ENCODE data around the gene DUS3L. TPM values are rescaled to one million over a fixed set of nuclear protein-coding genes. Genes with fewer than 3 reads are reported as not detected.
"Not testable (repeated sequence)": the region's sequence is repeated elsewhere in the genome, so short reads cannot be mapped to it uniquely, and the experiment has no call there.

The DUS3L gene
- total RNA-seq, 4 donors from 2014 or later: 20.3 to 34.1 (median 27.3) TPM

DNA sequence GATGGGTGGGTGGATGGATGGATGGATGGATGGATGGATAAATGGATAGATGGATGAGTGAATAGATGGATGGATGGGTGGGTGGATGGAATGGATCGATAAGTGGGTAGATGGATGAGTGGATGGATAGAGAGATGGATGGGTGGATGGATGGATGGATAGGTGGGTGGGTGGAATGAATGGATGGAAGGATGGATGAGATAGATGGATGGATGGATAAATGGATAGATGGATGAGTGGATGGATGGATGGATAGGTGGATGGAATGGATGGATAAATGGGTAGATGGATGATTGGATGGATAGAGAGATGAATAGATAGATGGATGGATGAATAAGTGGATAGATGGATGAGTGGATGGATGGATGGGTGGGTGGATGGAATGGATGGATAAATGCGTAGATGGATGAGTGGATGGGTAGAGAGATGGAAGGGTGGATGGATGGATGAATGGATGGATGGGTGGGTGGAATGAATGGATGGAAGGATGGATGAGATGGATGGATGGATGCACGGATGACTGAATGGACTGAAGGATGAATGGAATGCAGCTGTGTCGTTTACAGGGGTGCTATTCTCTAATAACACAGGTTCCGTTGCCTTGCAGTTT, 28.2 kb downstream of the DUS3L start:
- intact Hi-C loops (cut with DNase I): no loop called here
- no peak for TF ChIP-seq POLR2AphosphoS5 (IDR thresholded peaks at IDR 0.05)
- TF ChIP-seq EP300 (IDR thresholded peaks at IDR 0.05): no peak
- no peak for TF ChIP-seq POLR2A (IDR thresholded peaks at IDR 0.05; ENCODE audit: low read depth)
- TF ChIP-seq CTCF (IDR thresholded peaks at IDR 0.05): no peak
- no peaks in the 10 kb centered on the region for H3K36me3 ChIP-seq
- no peak for DNase-seq (ENCODE audit: extremely low spot score)
- H3K9me3 ChIP-seq: no peaks in the 10 kb centered on the region
- peaks cover 0 to 5% (median 0%) of the 10 kb centered on the region in 4 donors for H3K27me3 ChIP-seq
- 91% methylated on average over 5 of the region's 5 CpGs for WGBS
- H3K4me1 ChIP-seq: no peaks in the 10 kb centered on the region
- H3K27ac ChIP-seq (replicated peaks in 1 of 4): no peak overlapping the region
- no peak overlapping the region for H3K4me3 ChIP-seq

- Histone ChIP-seq H3K27me3 (peaks cover 0 to 32% (median 0%) of the 10 kb centered on the region in 4 donors), H3K9me3 (no peaks in the 10 kb centered on the region), H3K36me3 (no peaks in the 10 kb centered on the region), H3K4me3 (no peak overlapping the region), H3K4me1 (no peaks in the 10 kb centered on the region), H3K27ac (replicated peaks in 1 of 4) (no peak overlapping the region)
- 63% methylated on average over 6 of the region's 6 CpGs for WGBS
- TF ChIP-seq CTCF (IDR thresholded peaks at IDR 0.05): no peak
- TF ChIP-seq POLR2AphosphoS5 (IDR thresholded peaks at IDR 0.05): no peak
- no peak for TF ChIP-seq EP300 (IDR thresholded peaks at IDR 0.05)
- intact Hi-C loops (cut with DNase I): no loop called here
- DNase-seq (ENCODE audit: extremely low spot score): no peak
These were observed 37.2 kb downstream of the DUS3L start for GRCh38 chr19:5753743-5754142.

DNA sequence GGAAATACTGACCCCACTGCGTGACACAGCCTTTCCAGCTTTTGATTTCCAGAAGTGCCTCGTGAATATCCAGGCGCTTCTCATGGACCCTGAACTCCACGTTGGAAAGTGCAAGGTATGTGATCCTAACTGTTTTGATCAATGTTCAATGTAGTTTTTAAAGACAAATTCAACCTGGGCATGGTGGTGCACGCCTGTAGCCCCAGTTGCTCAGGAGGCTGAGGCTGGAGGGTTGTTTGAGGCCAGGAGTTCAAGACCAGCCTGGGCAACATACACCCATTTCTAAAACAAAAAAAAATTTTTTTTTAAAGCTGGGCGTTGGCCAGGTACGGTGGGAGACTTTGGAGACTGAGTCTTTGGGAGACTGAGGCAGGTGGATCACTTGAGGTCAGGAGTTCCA, 39.3 kb downstream of the DUS3L start:
- DNase-seq (ENCODE audit: extremely low spot score): no peak
- Histone ChIP-seq H3K27ac (replicated peaks in 1 of 4) (no peak overlapping the region), H3K9me3 (no peaks in the 10 kb centered on the region), H3K4me1 (no peaks in the 10 kb centered on the region), H3K4me3 (no peak overlapping the region), H3K36me3 (no peaks in the 10 kb centered on the region), H3K27me3 (peaks cover 0 to 42% (median 0%) of the 10 kb centered on the region in 4 donors)
- WGBS: 77% methylated on average over 7 of the region's 7 CpGs
- no peak for TF ChIP-seq POLR2AphosphoS5 (IDR thresholded peaks at IDR 0.05)
- TF ChIP-seq POLR2A (IDR thresholded peaks at IDR 0.05; ENCODE audit: low read depth): no peak
- TF ChIP-seq CTCF (IDR thresholded peaks at IDR 0.05): no peak
- TF ChIP-seq EP300 (IDR thresholded peaks at IDR 0.05): no peak
- intact Hi-C loops (cut with DNase I): no loop called here

GRCh38 chr19:5749505-5749904, 41.5 kb downstream of the DUS3L start:
- no peak overlapping the region for H3K27ac ChIP-seq (replicated peaks in 1 of 4)
- H3K36me3 ChIP-seq: no peaks in the 10 kb centered on the region
- peaks cover 0 to 52% (median 0%) of the 10 kb centered on the region in 4 donors for H3K27me3 ChIP-seq
- no peak for DNase-seq (ENCODE audit: extremely low spot score)
- H3K4me1 ChIP-seq: no peaks in the 10 kb centered on the region
- intact Hi-C loops (cut with DNase I): no loop called here
- H3K4me3 ChIP-seq: no peak overlapping the region
- TF ChIP-seq EP300 (IDR thresholded peaks at IDR 0.05): no peak
- TF ChIP-seq CTCF (IDR thresholded peaks at IDR 0.05): no peak
- TF ChIP-seq POLR2A (IDR thresholded peaks at IDR 0.05; ENCODE audit: low read depth): no peak
- 90% methylated on average over 5 of the region's 5 CpGs for WGBS
- no peaks in the 10 kb centered on the region for H3K9me3 ChIP-seq

GRCh38 chr19:5748920-5749319, 42.0 kb downstream of the DUS3L start:
- H3K9me3 ChIP-seq; H3K4me3 ChIP-seq; DNase-seq (ENCODE audit: extremely low spot score); H3K27ac ChIP-seq (replicated peaks in 1 of 4); H3K36me3 ChIP-seq; intact Hi-C loops (cut with DNase I); H3K4me1 ChIP-seq: not testable (repeated sequence)
- peaks cover 0 to 50% (median 0%) of the 10 kb centered on the region in 4 donors for H3K27me3 ChIP-seq
- 36% methylated on average over 6 of the region's 6 CpGs for WGBS

GRCh38 chr19:5744999-5745398, 46.0 kb downstream of the DUS3L start:
- peaks cover 0 to 41% (median 0%) of the 10 kb centered on the region in 4 donors for H3K27me3 ChIP-seq
- H3K4me3 ChIP-seq; H3K4me1 ChIP-seq; intact Hi-C loops (cut with DNase I); H3K9me3 ChIP-seq; H3K27ac ChIP-seq (replicated peaks in 1 of 4); DNase-seq (ENCODE audit: extremely low spot score); H3K36me3 ChIP-seq: not testable (repeated sequence)
- 82% methylated on average over 10 of the region's 10 CpGs for whole genome bisulfite sequencing

All from esophagus muscularis mucosa (tissue), 4 donors.